Omental fat pad (tissue), 4 donors: ENCODE results near the gene CDH10. TPM values are rescaled to one million over a fixed set of nuclear protein-coding genes. Genes with fewer than 3 reads are reported as not detected.

Experiments
- ATAC-seq: fragments of 150-250 bp; one replicate; pipeline ENCODE4 v1.9.1; 2016; ENCODE audit warnings: mild to moderate bottlenecking, moderate library complexity; ENCODE audit not compliant: low FRiP score
- DNase-seq: peaks from one replicate; pipeline ENCODE4 v3.0.0-alpha.2; 2019; ENCODE audit warnings: low spot score
- CTCF ChIP-seq, 3 donors: fragments of 450-650 bp; IDR thresholded peaks; one replicate each; pipeline ENCODE4 v1.5.1; 2016 to 2017; ENCODE audit warnings: antibody characterized with exemption in 3 of 3, mild to moderate bottlenecking in 3 of 3, moderate library complexity in 2 of 3
- total RNA-seq, 4 donors: library from RNA; depleted of rRNA; stranded (reverse); fragments of >200 nt; gene quantifications; one replicate each; pipeline ENCODE4 v1.1.0, GENCODE V29; 2016

The CDH10 gene
- total RNA-seq, 4 donors from 2014 or later = not detected

DNA sequence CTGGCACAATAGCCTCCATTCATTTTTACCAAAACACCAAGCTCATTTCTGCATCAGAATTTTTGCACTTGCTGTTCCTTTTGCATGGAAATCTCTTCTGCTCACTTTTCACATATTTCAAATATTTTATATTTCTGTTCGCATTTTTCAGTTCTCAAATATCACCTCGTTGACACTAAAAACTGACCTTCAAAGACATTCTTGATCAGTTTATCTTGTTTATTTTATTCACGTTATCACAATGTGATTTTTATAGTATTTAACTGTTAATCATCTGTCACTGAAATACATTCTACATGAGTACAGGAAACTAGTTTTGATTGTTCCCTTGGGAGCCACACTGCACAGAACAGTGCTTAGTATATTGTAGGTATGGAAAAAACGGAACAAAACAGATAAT is 29.6 kb downstream of the CDH10 start:
- DNase-seq = no peak
- no peak for TF ChIP-seq CTCF (IDR thresholded peaks at IDR 0.05)
- ATAC-seq = no peak

DNA sequence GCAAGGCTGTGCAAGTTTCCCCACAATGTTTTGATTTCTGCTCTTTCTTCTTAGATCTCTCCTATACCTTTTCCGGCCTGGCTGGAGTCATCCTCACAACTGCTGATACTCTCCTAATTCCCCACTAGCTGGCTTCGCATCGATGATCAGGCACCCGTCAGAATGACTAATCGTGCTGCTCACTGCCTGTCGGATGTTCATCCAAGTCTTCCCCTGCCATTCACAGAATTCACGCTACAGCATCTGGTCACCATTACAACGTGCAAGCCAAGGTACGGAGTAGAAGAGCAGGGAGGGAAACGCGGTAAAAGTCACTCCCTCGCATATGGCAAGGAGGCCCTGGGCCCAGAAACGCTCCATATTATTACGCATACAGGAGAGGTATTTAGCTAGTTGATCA is 35.1 kb downstream of the CDH10 start:
- no peak for DNase-seq
- TF ChIP-seq CTCF (IDR thresholded peaks at IDR 0.05) = no peak
- no peak for ATAC-seq

DNA sequence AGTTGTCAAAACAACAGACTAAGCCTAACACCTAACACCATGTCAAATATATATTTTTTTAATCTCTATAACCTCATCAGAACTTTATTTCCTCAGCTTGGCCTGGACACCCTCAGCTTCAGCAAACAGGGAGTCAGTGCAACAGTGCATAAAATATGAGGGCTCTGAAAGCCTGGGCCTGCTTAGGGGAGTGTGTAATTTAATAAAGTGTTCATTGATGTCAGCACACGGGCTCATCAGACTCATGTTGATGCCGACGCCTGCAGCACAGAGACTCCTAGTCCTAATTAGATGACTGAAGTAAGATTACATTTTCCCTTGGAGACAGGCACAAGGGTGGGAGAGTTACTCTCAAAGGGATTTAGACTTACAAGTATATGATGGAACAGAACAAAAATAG is 37.8 kb downstream of the CDH10 start:
- DNase-seq (no peak), ATAC-seq (no peak)
- TF ChIP-seq CTCF (IDR thresholded peaks at IDR 0.05) = no peak

DNA sequence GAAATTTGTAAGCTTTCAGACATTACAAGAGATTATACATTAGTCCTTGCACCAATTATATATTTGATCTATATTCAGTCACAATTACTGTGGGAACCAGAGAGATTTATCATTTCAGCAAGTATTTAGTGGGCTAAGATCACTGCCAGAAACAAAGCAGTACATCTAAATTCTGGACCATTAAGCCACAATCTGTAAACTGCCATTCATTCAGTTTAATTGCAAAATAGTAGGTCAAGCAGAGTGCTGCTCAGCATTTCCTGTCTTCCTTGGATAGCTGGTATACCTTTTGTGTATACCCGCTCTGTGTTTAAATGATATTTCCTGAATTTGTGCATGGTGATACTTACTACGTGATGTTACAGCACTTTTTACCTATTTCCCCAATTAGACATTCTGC is 42.6 kb downstream of the CDH10 start:
- ATAC-seq = no peak
- no peak for TF ChIP-seq CTCF (IDR thresholded peaks at IDR 0.05)
- no peak for DNase-seq

GRCh38 chr5:24598956-24599355 is 45.8 kb downstream of the CDH10 start:
- TF ChIP-seq CTCF (IDR thresholded peaks at IDR 0.05) = no peak
- DNase-seq = no peak
- ATAC-seq = no peak

DNA sequence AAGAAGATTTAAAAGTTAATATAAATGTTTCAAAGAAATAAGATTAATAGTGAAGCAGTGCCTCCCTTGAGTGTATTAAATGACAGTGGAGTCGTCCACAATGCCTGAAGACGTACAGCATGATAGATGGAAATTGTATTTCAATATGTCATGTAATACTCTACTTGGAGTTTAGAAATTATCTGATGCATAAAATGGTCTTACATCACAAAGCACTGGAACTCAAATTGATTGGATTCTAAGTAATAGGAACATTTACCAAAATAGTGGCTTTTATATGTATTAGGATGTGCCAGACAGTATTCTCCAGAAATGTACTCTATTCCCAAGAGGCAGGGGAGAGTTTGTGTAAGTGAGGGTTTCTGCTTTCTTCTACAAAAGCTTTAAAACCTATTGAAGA is 49.4 kb downstream of the CDH10 start:
- DNase-seq = no peak
- no peak for TF ChIP-seq CTCF (IDR thresholded peaks at IDR 0.05)
- ATAC-seq = no peak

DNA sequence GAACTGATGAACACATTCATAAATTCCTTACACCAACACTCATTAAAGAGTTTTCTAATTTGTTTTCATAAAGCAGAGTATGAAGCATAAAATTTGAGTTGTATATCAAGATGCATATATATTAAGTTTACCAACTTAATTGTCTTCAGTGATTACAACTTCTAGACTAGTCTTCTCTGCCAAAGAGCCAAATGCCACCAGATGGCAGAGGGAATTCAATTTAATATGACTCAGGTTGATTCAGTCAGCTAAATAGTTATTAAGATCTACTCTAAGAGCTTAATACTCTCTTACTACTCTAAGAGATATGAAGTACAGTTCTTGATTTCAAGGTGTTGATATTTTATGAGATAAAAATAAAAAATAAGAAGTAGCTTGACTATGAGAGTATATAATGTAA is 53.4 kb downstream of the CDH10 start:
- TF ChIP-seq CTCF (IDR thresholded peaks at IDR 0.05) = no peak
- ATAC-seq (no peak), DNase-seq (no peak)
